Left cardiac atrium (tissue), 4 donors: ENCODE results near the gene PSME2. TPM values are rescaled to one million over a fixed set of nuclear protein-coding genes. Genes with fewer than 3 reads are reported as not detected.
A peak's percentile ranks its signal among the peaks of the same experiment; 100 is the strongest.

Source experiments
- ATAC-seq, 2 donors: fragments of 200-7000 bp; cut with Tn5 transposase; one replicate each; pipeline ENCODE4 v1.9.1; 2020; ENCODE audit warnings: mild to moderate bottlenecking in 2 of 2, moderate library complexity in 2 of 2
- DNase-seq: peaks from one replicate; pipeline ENCODE4 v3.0.0-alpha.2; 2020
- intact Hi-C, 2 donors: fragments of 100-400 bp; cut with DNase I; formaldehyde crosslinking; loops; one replicate each; pipeline versions ENCODE4 v1.14.1 to v1.15.1; 2022 to 2023
- total RNA-seq, 2 donors: library from RNA; stranded (reverse); fragmentation: NEBNext Ultra II Directional; extraction: Animal tissue kit (Norgen Biotek cat#: 25700); gene quantifications; one replicate each; pipeline ENCODE4 v1.2.1, GENCODE V29; 2021
- donor health status: DM: no; HTN: yes; CAD: no.
- donor health status: DM: no; HTN: yes; CAD: no; lungs with severe emphysema.
- donor health status: DM: yes; HTN: yes; CAD: no.
- donor health status: Dilated cardiomyopathy.

The PSME2 gene
- total RNA-seq, 2 donors from 2014 or later = 65.5 to 84.2 TPM

DNA sequence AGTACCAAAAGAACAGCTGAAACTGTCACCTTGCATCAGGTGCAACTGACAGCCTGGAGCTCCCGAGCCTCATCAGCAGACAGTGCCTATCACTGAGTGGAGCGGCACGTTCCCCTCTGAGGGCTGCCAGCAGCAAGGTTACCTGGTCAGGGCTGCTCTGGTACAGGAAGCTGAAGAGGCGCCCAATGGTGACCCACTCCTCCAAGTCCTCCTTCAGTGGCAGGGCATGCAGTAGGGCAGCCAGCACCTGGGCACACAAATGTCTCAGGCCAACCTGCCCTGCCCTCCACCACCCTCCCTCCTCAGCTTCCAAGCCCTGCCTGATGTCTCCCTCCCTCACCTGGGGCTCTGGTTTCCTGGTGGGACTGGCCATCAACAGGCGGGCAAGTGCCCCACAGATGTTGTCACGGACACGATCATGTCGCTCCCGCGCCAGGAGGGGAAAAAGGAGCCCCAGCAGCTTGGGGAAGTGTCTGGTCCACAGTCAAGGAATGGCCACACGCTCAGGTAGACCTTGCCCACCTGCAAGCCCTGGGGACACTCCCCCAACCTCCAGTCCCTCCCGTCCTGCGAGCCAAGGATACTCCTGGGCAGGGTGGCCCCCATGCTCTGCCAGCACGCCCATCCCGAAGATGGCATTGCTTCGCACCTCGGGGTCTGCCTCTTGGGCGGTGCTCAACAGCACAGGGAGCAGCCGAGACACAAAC lies 35.1 kb upstream of the PSME2 start:
- DNase-seq = no peak
- ATAC-seq = no peak
- intact Hi-C loops = no loop called here

DNA sequence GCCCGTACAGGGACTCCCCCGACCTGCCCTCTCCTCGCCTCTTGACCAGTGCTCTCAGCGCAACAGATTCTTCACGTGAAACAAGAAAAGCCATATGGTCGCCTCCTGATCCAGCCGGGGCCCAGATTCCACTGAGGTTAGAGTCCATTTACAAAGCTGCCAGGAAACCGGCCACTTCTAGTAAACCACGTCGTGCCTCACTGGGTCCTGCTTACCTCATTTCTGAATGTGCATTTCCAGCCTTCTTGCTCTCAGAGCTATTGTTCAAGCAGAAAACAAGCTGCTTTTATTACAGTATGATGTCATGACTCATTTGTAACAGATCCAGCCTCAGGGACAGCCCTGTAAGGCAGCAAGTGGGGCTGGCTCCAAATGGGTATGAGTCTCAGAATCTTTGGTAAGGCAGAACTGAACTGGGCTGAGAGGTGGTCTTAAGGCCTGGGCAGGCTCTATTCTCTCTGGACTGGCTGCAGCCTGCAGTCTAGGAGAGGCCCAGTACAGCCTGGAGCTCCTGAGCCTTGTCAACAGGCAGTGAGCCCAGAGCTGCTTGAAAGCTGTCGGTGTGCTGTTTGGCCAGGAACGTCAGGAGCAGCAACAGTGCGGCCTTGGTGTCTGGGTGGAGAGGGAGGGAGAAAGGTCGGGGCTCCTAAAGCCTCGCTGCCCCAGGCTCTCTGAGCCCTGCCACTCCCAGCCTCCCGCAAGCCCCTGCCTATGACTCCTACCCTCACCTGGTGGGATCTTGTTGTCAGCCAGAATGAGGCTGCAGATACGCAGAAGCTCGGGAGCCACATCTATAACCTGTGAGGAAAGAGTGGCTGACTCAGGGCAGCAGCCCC lies 33.8 kb upstream of the PSME2 start:
- ATAC-seq (peak; percentile 23 to 29), DNase-seq (no peak)
- intact Hi-C loops = no loop called here

DNA sequence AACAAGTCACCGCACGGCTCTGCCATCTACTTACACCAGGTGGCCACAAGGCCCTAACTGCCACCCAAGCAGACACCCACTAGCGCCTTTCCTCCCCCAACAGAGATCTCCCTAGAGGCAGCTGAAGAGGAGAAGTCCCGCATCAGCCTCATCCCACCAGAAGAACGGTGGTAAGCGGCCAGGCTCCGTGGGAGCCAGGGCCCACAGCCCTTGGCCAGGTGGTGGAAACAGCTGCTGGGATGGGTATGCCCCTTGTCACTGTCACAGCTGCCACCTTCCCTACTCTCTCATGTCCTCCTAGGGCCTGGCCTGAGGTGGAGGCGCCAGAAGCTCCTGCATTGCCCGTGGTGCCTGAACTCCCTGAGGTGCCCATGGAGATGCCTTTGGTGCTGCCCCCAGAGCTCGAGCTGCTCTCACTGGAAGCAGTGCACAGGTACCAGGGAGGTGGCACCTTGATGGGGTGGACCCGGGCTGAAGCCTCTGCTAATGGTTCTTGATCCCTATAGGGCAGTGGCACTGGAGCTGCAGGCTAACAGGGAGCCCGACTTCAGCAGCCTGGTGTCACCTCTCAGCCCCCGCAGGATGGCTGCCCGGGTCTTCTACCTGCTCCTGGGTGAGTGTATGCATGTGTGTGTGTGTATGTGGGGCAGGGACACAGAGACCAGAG lies 33.0 kb upstream of the PSME2 start:
- ATAC-seq = peak in 1 of 2 donors; percentile 2
- intact Hi-C loops = no loop called here

DNA sequence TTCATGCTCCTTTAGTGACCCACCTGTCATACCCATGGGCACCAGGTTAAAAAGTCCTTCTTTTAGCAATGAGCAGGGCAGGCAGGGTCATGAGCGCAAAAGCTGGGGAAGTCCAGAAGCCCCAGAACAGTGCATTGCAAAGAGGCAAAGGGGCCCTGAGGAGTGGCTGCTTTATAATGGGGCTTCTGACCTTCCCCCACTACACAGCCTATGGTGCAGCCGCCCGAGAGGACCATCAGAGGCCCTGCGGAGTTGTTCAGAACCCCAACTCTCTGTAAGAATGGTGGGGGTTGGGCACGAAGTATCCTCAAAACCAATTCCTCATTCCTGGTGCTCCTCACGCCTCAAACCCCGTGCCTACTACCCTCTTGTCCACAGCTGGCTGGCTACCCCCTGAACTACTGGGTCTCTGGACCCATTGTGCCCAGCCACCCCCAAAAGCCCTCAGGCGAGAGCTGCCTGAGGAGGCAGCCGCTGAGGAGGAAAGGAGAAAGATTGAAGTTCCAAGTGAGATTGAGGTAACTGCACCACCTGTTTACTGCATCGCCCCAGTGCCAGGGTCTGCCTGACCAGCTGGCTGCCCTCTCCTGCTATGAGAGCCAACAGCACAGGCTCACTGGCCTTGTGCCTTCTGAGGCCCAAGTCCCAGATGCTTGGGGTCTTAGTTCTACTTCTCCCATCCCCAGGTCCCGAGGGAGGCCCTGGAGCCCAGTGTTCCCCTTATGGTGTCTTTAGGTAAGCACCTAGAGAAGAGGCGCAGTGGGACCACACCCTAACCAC lies 32.2 kb upstream of the PSME2 start:
- intact Hi-C loops = no loop called here
- ATAC-seq = no peak
- DNase-seq = no peak

More for the DNA sequence above, 33.0 kb upstream of the PSME2 start:
- no peak for DNase-seq

DNA sequence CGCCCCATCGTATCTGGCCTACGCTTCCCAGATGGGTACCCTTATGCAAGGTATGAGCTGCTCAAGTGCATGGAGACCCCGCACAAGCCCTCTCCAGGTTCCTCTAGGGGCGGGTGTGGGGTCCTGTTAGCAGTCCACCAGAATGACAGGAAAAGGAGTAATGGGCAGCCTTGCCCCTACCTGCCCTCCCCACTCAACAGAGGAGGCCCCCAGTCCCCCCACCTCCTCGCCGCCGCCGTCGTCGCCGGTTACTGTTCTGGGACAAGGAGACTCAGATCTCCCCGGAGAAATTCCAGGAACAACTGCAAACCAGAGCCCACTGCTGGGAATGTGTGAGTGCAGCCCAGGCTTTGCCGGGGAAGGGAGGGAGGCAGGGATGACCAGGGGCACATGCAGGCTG lies 31.5 kb upstream of the PSME2 start:
- intact Hi-C loops = no loop called here
- no peak for DNase-seq
- ATAC-seq = no peak

DNA sequence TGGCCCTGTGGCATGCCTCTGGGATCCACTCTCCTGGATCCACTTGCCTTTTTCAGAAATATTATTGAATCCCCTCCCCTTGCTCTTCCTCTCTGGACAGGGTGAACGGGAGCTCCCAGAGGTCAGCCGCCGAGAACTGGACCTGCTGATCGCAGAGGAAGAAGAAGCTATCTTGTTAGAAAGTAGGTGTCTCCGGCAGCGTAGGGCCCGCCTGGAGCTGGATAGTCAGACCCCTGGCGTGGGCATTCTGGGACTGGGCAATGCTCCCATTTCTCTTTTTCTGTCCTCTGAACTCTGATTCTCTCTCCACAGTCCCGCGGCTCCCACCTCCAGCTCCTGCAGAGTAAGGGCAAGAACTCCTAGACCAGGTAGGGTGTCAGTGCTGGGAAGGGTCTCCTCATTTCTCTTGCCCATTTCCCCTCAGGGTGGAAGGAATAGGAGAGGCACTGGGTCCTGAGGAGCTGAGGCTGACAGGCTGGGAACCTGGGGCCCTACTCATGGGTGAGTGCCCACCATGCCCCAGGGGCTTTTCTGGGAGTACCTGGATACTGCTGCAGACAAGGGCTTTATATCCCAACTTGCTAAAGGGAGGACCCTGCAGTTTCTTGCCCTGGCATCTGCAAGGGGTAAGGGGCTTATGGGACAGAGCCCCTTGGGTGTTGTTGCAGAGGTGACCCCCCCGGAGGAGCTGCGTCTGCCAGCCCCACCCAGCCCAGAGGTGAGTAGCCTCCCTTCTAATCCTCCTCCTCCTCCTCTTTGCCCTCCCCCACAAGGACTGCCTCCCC lies 30.8 kb upstream of the PSME2 start:
- DNase-seq (no peak), ATAC-seq (no peak)
- intact Hi-C loops = no loop called here

DNA sequence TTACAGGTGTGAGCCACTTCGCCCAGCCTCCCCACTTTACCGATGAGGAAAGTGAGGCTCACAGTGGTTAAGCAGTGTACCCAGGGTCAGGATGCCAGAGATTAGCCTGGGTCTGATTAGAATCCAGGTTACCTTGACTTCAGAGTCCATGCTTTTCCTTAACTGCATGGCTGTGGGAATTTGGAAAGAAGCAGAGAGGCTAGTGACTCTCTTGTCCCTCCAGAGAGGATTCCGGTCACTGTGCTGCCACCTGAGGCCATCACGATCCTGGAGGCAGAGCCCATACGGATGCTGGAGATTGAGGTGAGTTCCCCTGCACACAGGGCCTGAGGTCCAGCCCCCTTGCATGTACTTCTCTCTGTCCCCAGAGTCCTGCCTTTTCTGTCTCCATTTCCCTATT lies 30.2 kb upstream of the PSME2 start:
- ATAC-seq (no peak), DNase-seq (no peak)
- intact Hi-C loops = no loop called here

DNA sequence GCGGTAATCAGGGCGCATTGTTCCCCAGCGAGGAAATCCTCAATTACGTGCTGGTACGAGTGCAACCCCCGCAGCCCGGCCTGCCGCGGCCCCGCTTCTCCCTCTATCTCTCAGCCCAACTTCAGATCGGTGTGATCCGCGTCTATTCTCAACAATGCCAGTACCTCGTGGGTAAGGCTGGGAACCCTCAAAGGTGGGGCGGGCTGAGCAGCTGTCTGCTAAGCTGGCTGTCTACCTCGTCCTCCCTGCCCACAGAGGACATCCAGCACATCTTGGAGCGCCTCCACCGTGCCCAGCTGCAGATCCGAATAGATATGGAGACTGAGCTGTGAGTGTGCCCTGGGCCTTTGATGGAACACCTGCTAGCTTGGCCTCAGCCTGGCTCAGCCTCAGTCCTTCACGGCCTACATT lies 26.5 kb upstream of the PSME2 start:
- intact Hi-C loops = no loop called here
- DNase-seq = no peak

DNA sequence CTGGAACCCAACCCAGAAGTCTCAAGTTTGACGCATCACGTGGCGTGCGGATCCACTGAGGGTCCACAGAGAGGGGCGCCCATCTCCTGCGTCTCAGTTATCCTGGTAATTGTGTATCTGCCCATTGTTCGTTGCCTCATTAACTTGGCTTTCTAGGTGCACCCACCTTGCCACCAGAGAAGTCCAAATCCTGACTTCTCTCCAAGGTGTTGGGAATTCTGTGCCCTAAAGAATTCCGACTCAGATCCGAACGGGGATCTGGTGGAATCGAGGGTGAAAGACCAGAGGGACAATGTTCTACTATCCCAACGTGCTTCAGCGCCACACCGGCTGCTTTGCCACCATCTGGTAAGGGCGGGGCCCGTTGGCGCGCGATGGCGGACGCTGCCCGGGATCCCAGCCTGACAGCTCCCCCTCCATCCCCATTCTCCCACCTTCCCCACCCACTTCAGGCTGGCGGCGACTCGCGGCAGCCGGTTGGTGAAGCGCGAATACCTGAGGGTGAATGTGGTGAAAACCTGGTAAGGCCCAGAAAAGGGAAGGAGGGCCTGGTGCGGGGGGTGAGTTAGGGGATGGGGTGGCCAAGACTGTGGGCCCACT lies 26.0 kb upstream of the PSME2 start:
- intact Hi-C loops = no loop called here
- no peak for DNase-seq
- peak in 1 of 2 donors; percentile 21 for ATAC-seq

More for the DNA sequence above, 26.5 kb upstream of the PSME2 start:
- ATAC-seq = no peak

DNA sequence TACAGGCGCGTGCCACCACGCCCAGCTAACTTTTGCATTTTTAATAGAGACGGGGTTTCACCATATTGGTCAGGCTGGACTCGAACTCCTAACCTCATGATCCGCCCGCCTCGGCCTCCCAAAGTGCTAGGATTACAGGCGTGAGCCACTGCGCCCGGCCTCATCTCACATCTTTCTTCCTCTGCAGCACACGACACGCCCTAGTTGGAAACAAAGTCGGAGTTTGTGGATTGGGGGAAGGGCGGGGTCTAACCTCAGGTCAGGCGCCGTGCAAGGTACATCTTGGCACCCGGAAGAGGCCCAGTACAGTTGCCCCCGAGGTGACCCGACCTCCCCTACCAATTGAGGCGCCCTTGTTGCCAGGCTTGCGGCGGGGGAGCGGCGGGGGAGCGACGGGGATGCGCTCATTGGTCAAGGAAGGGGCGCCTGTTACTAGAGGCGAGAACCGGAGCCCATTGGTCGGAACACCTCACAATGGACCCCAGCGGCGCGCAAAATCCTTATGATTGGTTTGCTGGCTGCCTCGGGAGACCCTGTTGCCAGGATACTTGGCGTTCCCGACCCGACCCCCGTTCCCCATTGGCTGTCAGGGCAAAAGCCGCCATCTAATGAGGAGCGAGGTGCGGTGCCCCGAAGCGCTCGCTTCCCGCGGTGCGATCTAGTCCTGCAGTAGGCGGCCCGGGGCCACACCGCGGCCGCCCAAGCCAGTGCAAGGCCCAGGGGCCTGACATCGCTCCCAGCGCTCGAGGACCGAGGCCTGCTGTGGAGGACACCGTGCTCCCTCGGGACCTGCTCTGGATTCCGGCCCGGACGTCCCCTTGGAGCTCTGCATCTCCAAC lies 25.2 kb upstream of the PSME2 start, which contains the start of gene REC8:
TSS of gene REC8 (plus strand) at position 659 of the 839 bp plus-strand sequence. CDS start 473 bp downstream, outside the sequence.
- DNase-seq (peak; percentile 81), ATAC-seq (peak; percentile 85 to 92)
- intact Hi-C loops = no loop called here

DNA sequence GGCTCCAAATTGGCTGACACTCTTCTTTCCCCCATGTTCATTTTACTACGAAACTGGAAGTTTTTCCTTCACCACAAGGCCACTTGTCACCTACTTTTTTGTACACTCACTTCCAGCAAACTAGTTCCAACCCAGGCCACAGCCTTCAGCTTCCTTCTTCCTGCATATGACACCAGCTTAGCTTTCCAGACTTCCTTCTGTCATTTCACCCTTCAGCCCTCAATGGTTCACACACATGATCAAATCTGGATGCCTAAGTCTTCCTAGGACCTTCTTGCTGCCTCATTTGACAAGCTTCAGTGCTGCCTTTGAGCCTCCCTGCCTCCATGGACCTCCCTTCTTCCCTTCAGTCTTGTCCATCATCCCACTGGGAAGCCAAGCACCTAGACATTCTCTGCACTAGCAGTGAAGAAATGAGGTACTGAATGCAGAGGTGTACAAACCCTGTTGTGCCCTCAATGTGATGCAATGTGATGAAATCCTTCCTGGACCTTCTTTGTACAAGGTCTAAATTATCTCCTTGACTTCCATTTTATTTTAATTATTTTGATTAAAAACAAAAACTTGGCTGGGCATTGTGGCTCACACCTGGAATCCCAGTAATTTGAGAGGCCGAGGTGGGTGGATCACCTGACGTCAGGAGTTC lies 21.2 kb upstream of the PSME2 start:
- no peak for ATAC-seq
- intact Hi-C loops = no loop called here
- no peak for DNase-seq

DNA sequence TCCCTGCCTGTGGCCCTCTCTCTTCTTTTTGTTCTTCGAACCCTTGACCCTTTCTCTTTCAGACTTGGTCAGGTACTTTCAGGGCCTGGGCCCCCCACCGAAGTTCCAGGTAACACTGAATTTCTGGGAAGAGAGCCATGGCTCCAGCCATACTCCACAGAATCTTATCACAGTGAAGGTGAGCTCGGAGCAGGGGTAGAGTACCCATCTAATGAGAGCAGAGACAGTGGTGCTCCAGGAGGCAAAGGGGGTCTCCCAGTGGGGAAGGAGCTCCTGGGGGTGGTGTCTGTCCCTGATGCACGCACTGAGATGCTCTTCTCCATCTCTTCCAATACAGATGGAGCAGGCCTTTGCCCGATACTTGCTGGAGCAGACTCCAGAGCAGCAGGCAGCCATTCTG lies 19.4 kb upstream of the PSME2 start:
- intact Hi-C loops = no loop called here
- no peak for DNase-seq
- ATAC-seq = no peak

DNA sequence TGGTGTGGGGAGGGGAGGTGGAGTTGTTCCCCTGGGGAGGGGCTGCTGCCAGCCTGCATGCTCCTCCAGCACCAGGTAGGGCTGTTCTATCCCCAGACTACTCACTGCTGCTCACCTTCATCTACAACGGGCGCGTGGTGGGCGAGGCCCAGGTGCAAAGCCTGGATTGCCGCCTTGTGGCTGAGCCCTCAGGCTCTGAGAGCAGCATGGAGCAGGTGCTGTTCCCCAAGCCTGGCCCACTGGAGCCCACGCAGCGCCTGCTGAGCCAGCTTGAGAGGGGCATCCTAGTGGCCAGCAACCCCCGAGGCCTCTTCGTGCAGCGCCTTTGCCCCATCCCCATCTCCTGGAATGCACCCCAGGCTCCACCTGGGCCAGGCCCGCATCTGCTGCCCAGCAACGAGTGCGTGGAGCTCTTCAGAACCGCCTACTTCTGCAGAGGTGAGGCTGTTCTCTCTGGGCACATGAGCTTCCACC lies 18.1 kb upstream of the PSME2 start:
- intact Hi-C loops = no loop called here
- ATAC-seq (no peak), DNase-seq (no peak)

DNA sequence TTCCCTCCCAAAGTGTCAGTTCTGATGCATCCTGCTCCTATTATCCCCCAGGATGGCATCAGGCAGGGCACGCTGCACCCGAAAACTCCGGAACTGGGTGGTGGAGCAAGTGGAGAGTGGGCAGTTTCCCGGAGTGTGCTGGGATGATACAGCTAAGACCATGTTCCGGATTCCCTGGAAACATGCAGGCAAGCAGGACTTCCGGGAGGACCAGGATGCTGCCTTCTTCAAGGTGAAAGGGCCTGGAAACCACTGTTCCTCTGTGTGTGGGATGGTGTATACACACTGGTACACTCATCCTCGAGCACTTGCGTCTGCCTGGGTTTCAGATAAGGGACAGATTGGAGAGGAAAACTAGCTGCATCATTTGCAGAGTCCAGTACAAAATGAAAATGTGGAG lies 15.7 kb upstream of the PSME2 start:
- ATAC-seq (peak in 1 of 2 donors; percentile 27), DNase-seq (no peak)
- intact Hi-C loops = no loop called here

DNA sequence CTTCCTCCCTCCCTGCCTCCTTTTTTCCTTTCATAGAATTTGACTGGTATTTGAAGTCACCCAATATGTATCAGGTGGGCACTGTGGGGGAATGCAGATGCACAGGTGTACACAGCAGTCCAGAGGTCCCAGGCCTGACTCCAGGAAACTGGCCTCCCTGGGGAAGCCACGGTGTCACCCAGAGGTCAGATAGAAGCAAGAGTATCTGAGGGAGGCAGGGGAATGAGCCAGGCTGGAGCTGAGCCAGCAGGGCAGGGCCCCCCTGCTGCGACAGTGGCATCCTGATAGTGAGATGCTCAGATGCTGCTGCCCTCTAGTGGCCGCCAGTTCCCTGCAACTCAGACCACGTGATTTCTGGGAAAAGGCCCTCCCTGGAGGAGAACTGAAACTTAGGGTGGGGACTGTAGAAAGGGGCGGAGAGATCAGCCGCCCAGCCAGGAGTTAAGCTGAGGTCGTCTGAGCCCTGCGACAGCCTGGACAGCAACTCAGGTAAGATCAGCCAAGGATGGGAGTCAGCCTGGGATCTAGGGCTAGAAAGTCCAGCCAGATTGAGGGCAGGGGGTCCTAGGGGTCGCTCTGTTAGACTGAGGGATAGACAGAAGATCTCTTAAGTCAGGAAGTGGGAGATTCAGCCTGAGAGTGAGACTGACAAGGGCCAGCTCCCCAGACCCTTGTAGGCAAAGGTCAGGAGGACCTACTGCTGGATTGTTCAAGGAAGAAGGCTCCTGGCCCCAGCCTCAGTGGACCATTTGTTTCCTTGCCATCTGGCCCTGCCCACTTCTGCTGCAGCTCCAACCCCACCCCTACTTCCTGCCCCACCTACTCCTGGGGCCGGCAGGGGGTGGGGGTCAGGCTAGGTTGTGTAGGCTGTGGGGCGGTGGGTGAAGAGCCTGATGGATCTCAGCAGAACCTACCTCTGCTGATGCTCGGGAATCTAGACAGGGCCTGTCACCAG lies 14.7 kb upstream of the PSME2 start, which contains the start of gene IRF9:
TSS of gene IRF9 (plus strand) at position 416 of the 955 bp plus-strand sequence. CDS start 880 bp downstream, outside the sequence.
- intact Hi-C loops = no loop called here
- ATAC-seq (peak; percentile 93 to 96), DNase-seq (peak; percentile 97)
